Measurements from ENCODE around the gene S100A7A. TPM values are rescaled to one million over a fixed set of nuclear protein-coding genes. Genes with fewer than 3 reads are reported as not detected.

S100A7A gene
- total and polyA plus RNA-seq, 2 donors (not counting 3 experiments of a cell fraction or from before 2014, with no cell fraction given) = not detected

DNA sequence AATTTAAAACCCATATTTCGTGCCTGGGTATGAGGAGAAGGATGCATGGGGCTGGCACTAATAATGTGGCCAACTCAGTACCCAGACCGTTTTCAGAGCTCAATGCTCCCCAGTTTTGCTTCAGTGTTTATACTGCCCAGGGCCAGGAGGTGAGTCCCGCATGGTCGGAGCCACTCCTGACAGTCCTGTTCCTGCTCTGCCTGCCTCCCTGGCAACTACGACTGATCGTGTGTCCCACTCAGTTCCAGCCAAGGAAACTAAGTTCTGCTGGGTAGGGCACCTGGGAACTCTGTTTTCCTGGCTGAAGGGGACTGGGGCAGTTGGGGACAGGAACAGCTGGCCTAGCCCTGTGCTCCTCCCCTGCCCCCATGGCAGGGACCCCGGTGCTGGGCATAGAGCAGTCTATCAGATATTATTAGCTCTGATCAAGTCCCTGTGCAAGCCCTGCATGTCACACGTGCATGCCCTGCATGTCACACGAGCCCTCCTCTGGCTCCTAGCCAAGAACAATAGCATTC, 25.0 kb downstream of the S100A7A start:
- POLR2A ChIA-PET = no interaction called here
- no peaks in the 10 kb centered on the region for H3K9me1 ChIP-seq (replicated peaks; ENCODE audit: control insufficient read depth, extremely low read depth, insufficient read depth, low read length)
- FAIRE-seq (no peak), DNase-seq (ENCODE audit: low read depth, low spot score) (no peak)
- TF ChIP-seq FOS (IDR thresholded peaks at IDR 0.05; ENCODE audit: borderline replicate concordance, insufficient read depth, low read length) (no peak), POLR2AphosphoS5 (IDR thresholded peaks at IDR 0.05; ENCODE audit: insufficient read depth, low read depth, low read length) (no peak), GATA2 (IDR thresholded peaks at IDR 0.05; ENCODE audit: insufficient read depth, insufficient read length, low read depth, low read length) (no peak), POLR2A (IDR thresholded peaks at IDR 0.05; ENCODE audit: low read depth, low read length) (no peak), MYC (IDR thresholded peaks at IDR 0.05; ENCODE audit: low read depth, low read length) (no peak), EZH2 (IDR thresholded peaks at IDR 0.05; ENCODE audit: borderline replicate concordance, low read depth, low read length, severe bottlenecking) (no peak), JUN (IDR thresholded peaks at IDR 0.05; ENCODE audit: borderline replicate concordance, insufficient read depth, insufficient read length, low read depth) (no peak)
- TF ChIP-seq, protein P1, sequence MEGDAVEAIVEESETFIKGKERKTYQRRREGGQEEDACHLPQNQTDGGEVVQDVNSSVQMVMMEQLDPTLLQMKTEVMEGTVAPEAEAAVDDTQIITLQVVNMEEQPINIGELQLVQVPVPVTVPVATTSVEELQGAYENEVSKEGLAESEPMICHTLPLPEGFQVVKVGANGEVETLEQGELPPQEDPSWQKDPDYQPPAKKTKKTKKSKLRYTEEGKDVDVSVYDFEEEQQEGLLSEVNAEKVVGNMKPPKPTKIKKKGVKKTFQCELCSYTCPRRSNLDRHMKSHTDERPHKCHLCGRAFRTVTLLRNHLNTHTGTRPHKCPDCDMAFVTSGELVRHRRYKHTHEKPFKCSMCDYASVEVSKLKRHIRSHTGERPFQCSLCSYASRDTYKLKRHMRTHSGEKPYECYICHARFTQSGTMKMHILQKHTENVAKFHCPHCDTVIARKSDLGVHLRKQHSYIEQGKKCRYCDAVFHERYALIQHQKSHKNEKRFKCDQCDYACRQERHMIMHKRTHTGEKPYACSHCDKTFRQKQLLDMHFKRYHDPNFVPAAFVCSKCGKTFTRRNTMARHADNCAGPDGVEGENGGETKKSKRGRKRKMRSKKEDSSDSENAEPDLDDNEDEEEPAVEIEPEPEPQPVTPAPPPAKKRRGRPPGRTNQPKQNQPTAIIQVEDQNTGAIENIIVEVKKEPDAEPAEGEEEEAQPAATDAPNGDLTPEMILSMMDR (IDR thresholded peaks at IDR 0.05; ENCODE audit: extremely low read depth in 1 of 2, insufficient read depth in 1 of 2, low read depth in 1 of 2, low read length in 2 of 2) = no peak
- TF ChIP-seq, protein P2, sequence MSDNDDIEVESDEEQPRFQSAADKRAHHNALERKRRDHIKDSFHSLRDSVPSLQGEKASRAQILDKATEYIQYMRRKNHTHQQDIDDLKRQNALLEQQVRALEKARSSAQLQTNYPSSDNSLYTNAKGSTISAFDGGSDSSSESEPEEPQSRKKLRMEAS (IDR thresholded peaks at IDR 0.05; ENCODE audit: insufficient read depth, insufficient read length) = no peak
- intact Hi-C loops (cut with micrococcal nuclease) = no loop called here
- BruUV-seq (replicated peaks) = no TSS peak
- H3K27me3 ChIP-seq (ENCODE audit: control insufficient read depth in 2 of 2, insufficient read depth in 2 of 2, low read length in 2 of 2) = no peaks in the 10 kb centered on the region
- no peaks in the 10 kb centered on the region for H3K79me2 ChIP-seq (ENCODE audit: control insufficient read depth, insufficient read depth, low read length)
- CTCF ChIA-PET = no interaction called here
- no peak overlapping the region for H2AFZ ChIP-seq (ENCODE audit: low read depth, low read length)
- no peaks in the 10 kb centered on the region for H4K20me1 ChIP-seq (replicated peaks; ENCODE audit: control insufficient read depth, extremely low read depth, insufficient read depth, low read length)
- no peaks in the 10 kb centered on the region for H3K36me3 ChIP-seq (ENCODE audit: control insufficient read depth in 2 of 2, extremely low read depth in 1 of 2, insufficient read depth in 2 of 2, low read length in 2 of 2)
- no peak overlapping the region for H3K4me3 ChIP-seq (replicated peaks in 1 of 3; ENCODE audit: insufficient read depth in 1 of 3, low read depth in 1 of 3, low read length in 3 of 3)
- H3K4me2 ChIP-seq (ENCODE audit: insufficient read depth, low read length) = no peak overlapping the region
- H3K4me1 ChIP-seq (ENCODE audit: control insufficient read depth, extremely low read depth, insufficient read depth, low read length) = no peaks in the 10 kb centered on the region
- H3K9me3 ChIP-seq (replicated peaks; ENCODE audit: control insufficient read depth, insufficient read depth, low read length) = no peaks in the 10 kb centered on the region
- H3K27ac ChIP-seq (ENCODE audit: insufficient read depth, low read depth, low read length) = no peak overlapping the region
- dilution Hi-C loops (cut with MboI; ENCODE audit: extremely low pct_ligation_motif_present, low sequenced_read_pairs) = no loop called here
- H3K9ac ChIP-seq (replicated peaks; ENCODE audit: extremely low read depth, insufficient read depth, low read length) = no peak overlapping the region

Data from endothelial cell of umbilical vein (primary cell).